ENCODE measurements around the gene ARHGEF12.

The ARHGEF12 gene

GRCh38 chr11:120335908-120336640 lies at the start of gene ARHGEF12:
ARHGEF12 (plus strand) TSS chr11:120336413; CDS start chr11:120337244, 831 bp downstream.
- peak; percentile 83 for DNase-seq

GRCh38 chr11:120288021-120288420 lies 48.2 kb upstream of the ARHGEF12 start:
- DNase-seq: no peak

- no peak for DNase-seq
These were observed 46.8 kb upstream of the ARHGEF12 start for GRCh38 chr11:120289426-120289825.

- no peak for DNase-seq
These were observed 45.3 kb upstream of the ARHGEF12 start for GRCh38 chr11:120290956-120291355.

GRCh38 chr11:120293038-120293800 lies 43.0 kb upstream of the ARHGEF12 start:
- DNase-seq: no peak

- no peak for DNase-seq
These were observed 42.1 kb upstream of the ARHGEF12 start for GRCh38 chr11:120294096-120294495.

GRCh38 chr11:120295099-120295498 lies 41.1 kb upstream of the ARHGEF12 start:
- DNase-seq: no peak

- DNase-seq: no peak
These were observed 39.7 kb upstream of the ARHGEF12 start for GRCh38 chr11:120296554-120296953.

- no peak for DNase-seq
These were observed 37.8 kb upstream of the ARHGEF12 start for GRCh38 chr11:120298461-120298860.

- DNase-seq: no peak
These were observed 34.0 kb upstream of the ARHGEF12 start for GRCh38 chr11:120302001-120302805.

GRCh38 chr11:120303004-120303637 lies 33.1 kb upstream of the ARHGEF12 start:
- peak; percentile 51 for DNase-seq

GRCh38 chr11:120304526-120304925 lies 31.7 kb upstream of the ARHGEF12 start:
- no peak for DNase-seq

- DNase-seq: no peak
These were observed 30.9 kb upstream of the ARHGEF12 start for GRCh38 chr11:120305286-120305685.

GRCh38 chr11:120306519-120307242 lies 29.5 kb upstream of the ARHGEF12 start:
- DNase-seq: no peak

- DNase-seq: no peak
These were observed 28.7 kb upstream of the ARHGEF12 start for GRCh38 chr11:120307476-120307875.

- no peak for DNase-seq
These were observed 28.1 kb upstream of the ARHGEF12 start for GRCh38 chr11:120308081-120308480.

- DNase-seq: no peak
These were observed 25.3 kb upstream of the ARHGEF12 start for GRCh38 chr11:120310870-120311269.

- no peak for DNase-seq
These were observed 21.4 kb upstream of the ARHGEF12 start for GRCh38 chr11:120314861-120315260.

GRCh38 chr11:120316880-120317688 lies 19.1 kb upstream of the ARHGEF12 start:
- no peak for DNase-seq

GRCh38 chr11:120317689-120318480 lies 18.3 kb upstream of the ARHGEF12 start:
- no peak for DNase-seq

Measured in CD4-positive, alpha-beta T cell treated with Interleukin-21 for 1 hour (primary cell).